Peyer's patch (tissue), 4 donors: ENCODE results near the gene SYNDIG1.

Experiments used
- POLR2A ChIP-seq, 2 donors: fragments of 450-650 bp; IDR thresholded peaks; one replicate each; pipeline ENCODE4 v1.5.1; 2017; ENCODE audit warnings: antibody characterized with exemption in 2 of 2, mild to moderate bottlenecking in 2 of 2, moderate library complexity in 2 of 2
- TF ChIP-seq, protein P1 (sequence below), 6 experiments: fragments of 450-650 bp in 4 of 6; fragments of 200-600 bp in 2 of 6; sonication (generic) in 1 of 6; IDR thresholded peaks; one replicate each; pipeline ENCODE4 v1.5.1; 2017 to 2019; ENCODE audit warnings: antibody characterized with exemption in 6 of 6, mild to moderate bottlenecking in 3 of 6, moderate library complexity in 1 of 6

DNA sequence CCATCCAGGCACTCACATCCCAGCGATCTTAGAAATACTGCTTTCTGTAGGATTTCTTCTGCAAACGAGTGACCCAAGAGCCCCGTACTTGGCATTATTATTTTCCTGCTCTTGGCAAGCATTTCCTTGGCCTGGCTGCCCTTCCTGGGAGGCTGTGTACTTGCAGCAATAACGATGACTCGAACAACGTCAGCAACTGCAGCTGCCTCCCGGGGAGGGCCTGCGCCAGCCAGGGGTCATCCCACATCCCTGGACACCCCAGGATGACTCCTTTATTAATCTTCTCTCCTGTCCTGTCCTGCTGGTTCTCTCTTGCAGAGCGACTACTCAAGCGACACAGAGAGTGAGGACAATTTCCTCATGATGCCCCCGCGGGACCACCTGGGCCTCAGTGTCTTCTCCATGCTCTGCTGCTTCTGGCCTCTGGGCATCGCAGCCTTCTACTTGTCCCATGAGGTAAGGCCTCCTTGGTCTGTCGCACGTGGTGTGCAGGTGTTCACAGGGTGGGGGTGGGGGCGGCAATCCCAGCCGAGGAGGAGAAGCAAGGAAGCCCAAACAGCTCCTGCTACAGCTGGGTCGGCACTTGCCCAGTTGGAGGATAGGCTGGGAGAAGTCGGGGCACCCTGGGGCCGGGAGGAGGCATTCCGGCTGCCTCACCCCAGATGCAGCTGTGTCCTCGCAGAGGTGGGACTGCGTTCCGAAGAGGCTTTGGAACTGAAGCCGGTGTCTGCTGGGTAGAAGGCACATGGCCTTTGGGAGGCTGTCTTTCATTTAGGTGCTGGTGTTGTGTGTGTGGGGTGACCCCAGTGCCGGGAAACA, 115.3 kb downstream of the SYNDIG1 start:
- TF ChIP-seq POLR2A (IDR thresholded peaks at IDR 0.05): no peak
- TF ChIP-seq, protein P1, sequence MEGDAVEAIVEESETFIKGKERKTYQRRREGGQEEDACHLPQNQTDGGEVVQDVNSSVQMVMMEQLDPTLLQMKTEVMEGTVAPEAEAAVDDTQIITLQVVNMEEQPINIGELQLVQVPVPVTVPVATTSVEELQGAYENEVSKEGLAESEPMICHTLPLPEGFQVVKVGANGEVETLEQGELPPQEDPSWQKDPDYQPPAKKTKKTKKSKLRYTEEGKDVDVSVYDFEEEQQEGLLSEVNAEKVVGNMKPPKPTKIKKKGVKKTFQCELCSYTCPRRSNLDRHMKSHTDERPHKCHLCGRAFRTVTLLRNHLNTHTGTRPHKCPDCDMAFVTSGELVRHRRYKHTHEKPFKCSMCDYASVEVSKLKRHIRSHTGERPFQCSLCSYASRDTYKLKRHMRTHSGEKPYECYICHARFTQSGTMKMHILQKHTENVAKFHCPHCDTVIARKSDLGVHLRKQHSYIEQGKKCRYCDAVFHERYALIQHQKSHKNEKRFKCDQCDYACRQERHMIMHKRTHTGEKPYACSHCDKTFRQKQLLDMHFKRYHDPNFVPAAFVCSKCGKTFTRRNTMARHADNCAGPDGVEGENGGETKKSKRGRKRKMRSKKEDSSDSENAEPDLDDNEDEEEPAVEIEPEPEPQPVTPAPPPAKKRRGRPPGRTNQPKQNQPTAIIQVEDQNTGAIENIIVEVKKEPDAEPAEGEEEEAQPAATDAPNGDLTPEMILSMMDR (IDR thresholded peaks at IDR 0.05): no peak
